Spleen (tissue), 7 donors: ENCODE results near the gene WWP2.

Experiments
- CTCF ChIP-seq, 11 experiments: fragments of 200-600 bp in 7 of 11; fragments of 450-650 bp in 4 of 11; sonication (generic) in 4 of 11; IDR thresholded peaks in 8 of 11; conservative IDR thresholded peaks in 3 of 11; 1 replicate in 7 of 11; 2 replicates in 4 of 11; pipeline versions ENCODE4 v1.4.0 to v1.8.0; 2016 to 2021; ENCODE audit warnings: antibody characterized with exemption in 11 of 11, inconsistent platforms in 4 of 11, mild to moderate bottlenecking in 1 of 11
- POLR2A ChIP-seq, 3 donors: fragments of 450-650 bp; IDR thresholded peaks; one replicate each; pipeline ENCODE4 v1.5.1; 2017; ENCODE audit warnings: antibody characterized with exemption in 3 of 3, mild to moderate bottlenecking in 1 of 3
- POLR2AphosphoS5 ChIP-seq, 3 donors: sonication (generic); formaldehyde crosslinking; IDR thresholded peaks; one replicate each; pipeline ENCODE4 v1.5.1; 2017; ENCODE audit warnings: antibody characterized with exemption in 3 of 3
- donor health status: DM: no; HTN: no; CAD: no; lungs with moderate emphysema.
- donor health status: DM: no; HTN: no; CAD: no.
- donor health status: DM: no; HTN: no; CAD: no.

- TF ChIP-seq CTCF (IDR thresholded peaks at IDR 0.05 in 8 of 11, conservative IDR thresholded peaks at IDR 0.05 in 3 of 11) (no peak), POLR2AphosphoS5 (IDR thresholded peaks at IDR 0.05) (no peak), POLR2A (IDR thresholded peaks at IDR 0.05) (no peak)
These were observed 169.5 kb downstream of the WWP2 start for GRCh38 chr16:69931631-69932030.
